Esophagus muscularis mucosa (tissue), 3 donors: Measurements from ENCODE around the gene EIF2A.

Experiments
- CTCF ChIP-seq, 3 experiments: fragments of 200-600 bp in 2 of 3; fragments of 450-650 bp in 1 of 3; sonication (generic) in 2 of 3; IDR thresholded peaks; one replicate each; pipeline ENCODE4 v1.5.1; 2017 to 2019; ENCODE audit warnings: antibody characterized with exemption in 3 of 3, mild to moderate bottlenecking in 2 of 3, moderate library complexity in 1 of 3
- POLR2A ChIP-seq: fragments of 450-650 bp; IDR thresholded peaks from one replicate; pipeline ENCODE4 v1.6.1; 2017; ENCODE audit warnings: antibody characterized with exemption, moderate library complexity, mild to moderate bottlenecking, low read depth

DNA sequence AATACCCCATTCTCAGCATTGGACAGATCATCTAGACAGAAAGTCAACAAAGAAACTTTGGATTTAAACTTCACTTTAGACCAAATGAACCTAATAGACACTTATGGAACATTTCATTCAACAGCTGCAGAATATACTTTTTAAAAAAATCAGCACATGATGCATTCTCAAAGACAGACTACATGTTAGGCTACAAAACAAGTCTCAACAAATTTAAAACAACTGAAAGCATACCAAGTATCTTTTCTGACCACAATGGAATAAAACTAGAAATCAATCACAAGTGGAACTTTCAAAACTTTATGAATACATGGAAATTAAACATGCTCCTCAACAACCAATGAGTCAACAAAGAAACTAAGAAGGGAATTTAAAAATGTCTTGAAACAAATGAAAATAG is 38.2 kb upstream of the EIF2A start:
- TF ChIP-seq CTCF (IDR thresholded peaks at IDR 0.05) (no peak), POLR2A (no peak)
